ENCODE results near the gene DOCK2. TPM values are rescaled to one million over a fixed set of nuclear protein-coding genes. Genes with fewer than 3 reads are reported as not detected.

The DOCK2 gene
- total and polyA plus RNA-seq, 2 donors (not counting 3 experiments of a cell fraction or from before 2014, with no cell fraction given): 0.62 to 4.8 TPM

- dilution Hi-C loops (cut with MboI; ENCODE audit: extremely low pct_ligation_motif_present, low sequenced_read_pairs) (no loop called here), intact Hi-C loops (cut with micrococcal nuclease) (no loop called here)
- no TSS peak for BruUV-seq (replicated peaks)
- Histone ChIP-seq H3K27me3 (ENCODE audit: control insufficient read depth in 2 of 2, insufficient read depth in 2 of 2, low read length in 2 of 2) (no peaks in the 10 kb centered on the region), H3K4me2 (ENCODE audit: insufficient read depth, low read length) (no peak overlapping the region), H4K20me1 (replicated peaks; ENCODE audit: control insufficient read depth, extremely low read depth, insufficient read depth, low read length) (no peaks in the 10 kb centered on the region), H3K79me2 (ENCODE audit: control insufficient read depth, insufficient read depth, low read length) (no peaks in the 10 kb centered on the region), H3K36me3 (ENCODE audit: control insufficient read depth in 2 of 2, extremely low read depth in 1 of 2, insufficient read depth in 2 of 2, low read length in 2 of 2) (no peaks in the 10 kb centered on the region), H3K9ac (replicated peaks; ENCODE audit: extremely low read depth, insufficient read depth, low read length) (no peak overlapping the region), H3K9me3 (replicated peaks; ENCODE audit: control insufficient read depth, insufficient read depth, low read length) (no peaks in the 10 kb centered on the region), H3K4me1 (ENCODE audit: control insufficient read depth, extremely low read depth, insufficient read depth, low read length) (peaks cover 14% of the 10 kb centered on the region), H3K27ac (ENCODE audit: insufficient read depth, low read depth, low read length) (no peak overlapping the region), H2AFZ (ENCODE audit: low read depth, low read length) (no peak overlapping the region), H3K9me1 (replicated peaks; ENCODE audit: control insufficient read depth, extremely low read depth, insufficient read depth, low read length) (no peaks in the 10 kb centered on the region), H3K4me3 (replicated peaks in 1 of 3; ENCODE audit: insufficient read depth in 1 of 3, low read depth in 1 of 3, low read length in 3 of 3) (no peak overlapping the region)
- TF ChIP-seq JUN (IDR thresholded peaks at IDR 0.05; ENCODE audit: borderline replicate concordance, insufficient read depth, insufficient read length, low read depth): no peak
- TF ChIP-seq FOS (IDR thresholded peaks at IDR 0.05; ENCODE audit: borderline replicate concordance, insufficient read depth, low read length): no peak
- no peak for TF ChIP-seq GATA2 (IDR thresholded peaks at IDR 0.05; ENCODE audit: insufficient read depth, insufficient read length, low read depth, low read length)
- TF ChIP-seq EZH2 (IDR thresholded peaks at IDR 0.05; ENCODE audit: borderline replicate concordance, low read depth, low read length, severe bottlenecking): no peak
- TF ChIP-seq POLR2AphosphoS5 (IDR thresholded peaks at IDR 0.05; ENCODE audit: insufficient read depth, low read depth, low read length): no peak
- TF ChIP-seq, protein P1, sequence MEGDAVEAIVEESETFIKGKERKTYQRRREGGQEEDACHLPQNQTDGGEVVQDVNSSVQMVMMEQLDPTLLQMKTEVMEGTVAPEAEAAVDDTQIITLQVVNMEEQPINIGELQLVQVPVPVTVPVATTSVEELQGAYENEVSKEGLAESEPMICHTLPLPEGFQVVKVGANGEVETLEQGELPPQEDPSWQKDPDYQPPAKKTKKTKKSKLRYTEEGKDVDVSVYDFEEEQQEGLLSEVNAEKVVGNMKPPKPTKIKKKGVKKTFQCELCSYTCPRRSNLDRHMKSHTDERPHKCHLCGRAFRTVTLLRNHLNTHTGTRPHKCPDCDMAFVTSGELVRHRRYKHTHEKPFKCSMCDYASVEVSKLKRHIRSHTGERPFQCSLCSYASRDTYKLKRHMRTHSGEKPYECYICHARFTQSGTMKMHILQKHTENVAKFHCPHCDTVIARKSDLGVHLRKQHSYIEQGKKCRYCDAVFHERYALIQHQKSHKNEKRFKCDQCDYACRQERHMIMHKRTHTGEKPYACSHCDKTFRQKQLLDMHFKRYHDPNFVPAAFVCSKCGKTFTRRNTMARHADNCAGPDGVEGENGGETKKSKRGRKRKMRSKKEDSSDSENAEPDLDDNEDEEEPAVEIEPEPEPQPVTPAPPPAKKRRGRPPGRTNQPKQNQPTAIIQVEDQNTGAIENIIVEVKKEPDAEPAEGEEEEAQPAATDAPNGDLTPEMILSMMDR (IDR thresholded peaks at IDR 0.05; ENCODE audit: extremely low read depth in 1 of 2, insufficient read depth in 1 of 2, low read depth in 1 of 2, low read length in 2 of 2): no peak
- TF ChIP-seq MYC (IDR thresholded peaks at IDR 0.05; ENCODE audit: low read depth, low read length): no peak
- TF ChIP-seq POLR2A (IDR thresholded peaks at IDR 0.05; ENCODE audit: low read depth, low read length): no peak
- no peak for TF ChIP-seq MAX (IDR thresholded peaks at IDR 0.05; ENCODE audit: insufficient read depth, insufficient read length)
- ChIA-PET CTCF (interaction anchor here (1.0 to 1.7 kb wide), 3 partner anchors 9 to 506 kb away, joined by 4 to 5 read pairs (median 4); partner anchors contain the start of gene INSYN2B), POLR2A (no interaction called here)
- DNase-seq (ENCODE audit: low read depth, low spot score) (no peak), FAIRE-seq (no peak)
Measured at GRCh38 chr5:169710675-169711074, 73.6 kb downstream of the DOCK2 start.
